Stimulated activated CD4-positive, alpha-beta T cell treated with anti-CD3 and anti-CD28 coated beads, TNF-alpha, amount 100 ng/mL, for 1 hour (primary cell): ENCODE data around the gene SRSF5.

ENCODE experiments used
- DNase-seq, 3 donors: peaks; one replicate each; pipeline ENCODE4 v3.0.0-alpha.2; 2020; ENCODE audit warnings: low read depth in 3 of 3, low spot score in 1 of 3

SRSF5 gene

DNA sequence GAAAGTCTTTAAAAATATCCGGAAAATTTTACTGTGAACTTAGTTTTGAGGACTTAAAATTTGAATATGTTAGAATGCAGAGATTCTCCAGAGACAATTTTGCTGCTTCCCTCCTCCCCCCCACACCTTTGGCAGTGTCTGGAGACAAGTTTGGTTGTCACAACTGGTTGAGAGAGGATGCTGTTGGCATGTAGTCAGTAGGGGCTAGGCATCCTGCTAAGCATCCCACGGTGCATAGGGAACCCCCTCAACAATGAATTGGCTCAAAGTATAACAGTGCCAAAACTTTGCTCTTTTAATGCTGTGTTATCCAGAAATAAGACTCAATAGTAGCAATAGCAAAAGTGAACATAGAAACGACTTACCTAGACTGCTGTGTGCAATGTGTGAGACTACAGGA is 3.6 kb downstream of the SRSF5 start:
- no peak for DNase-seq

DNA sequence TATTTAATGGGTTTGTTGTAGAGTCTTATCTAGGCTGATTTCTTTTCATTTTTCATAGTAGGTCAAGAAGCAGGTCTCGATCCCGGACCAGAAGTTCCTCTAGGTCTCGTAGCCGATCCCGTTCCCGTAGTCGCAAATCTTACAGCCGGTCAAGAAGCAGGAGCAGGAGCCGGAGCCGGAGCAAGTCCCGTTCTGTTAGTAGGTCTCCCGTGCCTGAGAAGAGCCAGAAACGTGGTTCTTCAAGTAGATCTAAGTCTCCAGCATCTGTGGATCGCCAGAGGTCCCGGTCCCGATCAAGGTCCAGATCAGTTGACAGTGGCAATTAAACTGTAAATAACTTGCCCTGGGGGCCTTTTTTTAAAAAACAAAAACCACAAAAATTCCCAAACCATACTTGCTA is 4.2 kb downstream of the SRSF5 start:
- DNase-seq, result no peak

DNA sequence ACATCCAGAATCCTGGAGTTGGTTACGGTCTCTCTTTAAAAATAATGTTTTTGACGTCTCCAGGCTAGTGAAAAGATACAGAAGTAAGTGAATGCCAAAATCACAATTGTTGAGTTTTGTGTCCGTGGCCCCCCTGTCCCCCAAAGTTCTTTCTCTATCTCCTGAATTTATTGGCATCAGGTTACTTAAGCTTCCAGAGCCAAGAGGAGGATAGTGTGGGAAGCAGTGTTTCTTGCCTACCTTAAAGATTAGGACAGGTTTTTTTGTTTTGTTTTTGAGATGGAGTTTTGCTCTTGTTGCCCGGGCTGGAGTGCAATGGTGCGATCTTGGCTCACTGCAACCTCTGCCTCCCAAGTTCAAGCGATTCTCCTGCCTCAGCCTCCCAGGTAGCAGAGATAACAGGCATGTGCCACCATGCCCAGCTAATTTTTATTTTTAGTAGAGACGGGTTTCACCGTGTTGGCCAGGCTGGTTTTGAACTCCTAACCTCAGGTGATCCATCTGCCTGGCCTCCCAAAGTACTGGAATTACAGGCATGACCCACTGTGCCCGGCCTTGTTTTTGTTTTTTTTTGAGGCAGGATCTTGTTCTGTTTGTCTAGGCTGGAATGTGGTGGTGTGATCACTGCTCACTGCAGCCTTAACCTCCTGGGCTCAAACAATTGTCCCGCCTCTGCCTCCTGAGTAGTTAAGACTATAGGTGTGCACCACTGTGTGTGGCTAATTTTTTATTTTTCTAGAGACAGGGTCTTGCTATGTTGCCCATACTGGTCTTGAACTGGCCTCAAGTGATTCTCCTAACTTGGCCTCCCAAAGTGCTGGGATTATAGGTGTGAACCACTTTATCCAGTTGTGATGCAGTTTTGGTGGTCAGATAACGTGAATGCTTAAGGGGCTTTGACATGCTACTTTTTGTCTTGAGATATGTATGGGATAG is 5.4 kb downstream of the SRSF5 start:
- DNase-seq, result no peak

DNA sequence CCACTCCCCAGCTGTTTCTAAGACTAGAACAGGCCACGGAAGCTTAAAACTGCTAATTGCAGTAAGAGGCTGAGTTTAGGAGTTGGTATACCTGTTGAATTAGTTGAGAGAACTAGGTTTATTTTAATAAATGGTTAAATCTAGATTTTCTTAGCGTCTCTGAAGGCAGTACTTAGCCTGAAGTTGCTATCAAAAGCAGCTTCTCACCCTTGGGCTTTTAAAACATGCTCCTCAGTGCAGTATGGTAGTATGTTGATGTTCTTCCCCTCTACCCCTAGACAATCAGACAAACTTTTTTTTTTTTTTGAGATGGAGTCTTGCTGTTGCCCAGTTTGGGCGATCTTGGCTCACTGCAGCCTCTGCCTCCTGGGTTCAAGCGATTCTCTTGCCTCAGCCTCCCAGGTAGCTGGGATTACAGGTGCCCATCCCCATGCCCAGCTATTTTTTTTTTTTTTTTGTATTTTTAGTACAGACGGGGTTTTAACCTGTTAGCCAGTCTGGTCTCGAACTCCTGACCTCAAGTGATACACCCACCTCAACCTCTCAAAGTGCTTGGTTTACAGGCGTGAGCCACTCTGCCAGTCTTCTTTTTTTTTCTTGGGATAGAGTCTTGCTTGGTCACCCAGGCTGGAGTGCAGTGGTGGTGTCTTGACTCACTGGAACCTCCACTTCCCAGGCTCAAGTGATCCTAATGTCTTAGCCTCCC is 6.8 kb downstream of the SRSF5 start:
- DNase-seq, result no peak

DNA sequence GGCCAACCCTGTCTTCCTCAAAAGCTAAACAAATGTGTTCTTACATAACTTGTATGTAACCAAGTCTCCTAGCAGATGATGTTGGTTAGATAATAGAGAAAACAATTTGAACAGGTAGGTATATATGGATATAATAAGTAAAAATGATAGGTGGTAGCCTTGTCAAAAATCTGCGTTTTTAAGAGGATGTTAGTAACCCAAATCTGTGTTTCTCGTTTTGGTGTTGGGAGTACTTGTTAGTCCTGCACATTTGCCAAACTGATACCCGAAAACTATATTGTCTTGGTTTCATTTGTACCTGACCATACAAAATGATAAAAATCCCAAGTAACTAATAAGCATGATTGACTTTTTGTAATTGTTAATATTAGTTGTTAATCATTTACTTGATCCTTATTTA is 8.1 kb downstream of the SRSF5 start:
- no peak for DNase-seq

DNA sequence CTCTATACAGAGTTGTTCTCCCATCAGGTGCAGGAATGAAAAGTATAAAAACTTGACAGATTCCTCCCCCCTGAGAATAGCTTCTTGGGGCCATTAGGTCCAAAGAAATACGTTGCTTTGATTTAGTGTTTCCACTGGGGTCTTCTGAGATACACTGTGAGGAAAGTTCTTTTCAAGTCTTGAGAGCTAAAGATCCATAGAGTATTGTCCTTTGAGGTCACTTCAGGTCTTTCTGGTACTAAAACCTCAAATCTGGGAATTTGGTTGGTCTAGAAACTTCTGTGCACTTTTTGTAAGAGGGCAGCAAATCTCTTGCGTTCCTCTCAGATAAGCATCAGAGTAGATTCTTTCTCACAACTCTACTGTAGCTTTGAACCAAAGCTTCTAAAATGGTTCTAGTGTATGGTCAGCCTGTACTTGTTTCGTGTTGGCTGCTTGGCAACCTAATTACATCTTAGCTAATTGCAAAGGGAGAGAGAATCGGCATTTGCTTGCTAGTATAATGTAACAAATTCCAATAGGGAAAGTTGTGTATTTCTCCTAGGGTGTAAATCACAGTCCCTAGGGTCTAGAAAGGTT is 10.0 kb downstream of the SRSF5 start:
- DNase-seq, result no peak

GRCh38 chr14:69779088-69779487 is 12.1 kb downstream of the SRSF5 start:
- no peak for DNase-seq

GRCh38 chr14:69780092-69780491 is 13.2 kb downstream of the SRSF5 start:
- no peak for DNase-seq

DNA sequence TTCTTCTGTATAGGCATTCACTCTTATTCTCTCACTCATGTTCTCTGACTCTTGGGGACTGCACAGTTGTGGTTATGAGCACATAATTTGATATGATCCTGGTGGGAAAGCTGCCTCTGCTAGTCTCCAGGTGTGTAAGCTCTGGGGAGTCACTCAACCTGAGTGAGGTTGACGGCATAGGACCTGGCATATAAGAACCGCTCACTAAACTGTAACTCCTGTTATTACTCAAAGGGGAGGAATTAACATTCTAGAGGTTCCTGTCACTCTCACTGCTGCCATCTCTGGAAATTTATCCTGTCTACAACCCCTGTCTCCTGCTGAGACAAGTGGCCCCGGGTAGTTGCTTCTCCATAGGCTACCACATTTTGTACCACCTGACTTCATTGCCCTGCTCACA is 14.0 kb downstream of the SRSF5 start:
- no peak for DNase-seq

GRCh38 chr14:69784942-69785341 is 18.0 kb downstream of the SRSF5 start:
- no peak for DNase-seq

DNA sequence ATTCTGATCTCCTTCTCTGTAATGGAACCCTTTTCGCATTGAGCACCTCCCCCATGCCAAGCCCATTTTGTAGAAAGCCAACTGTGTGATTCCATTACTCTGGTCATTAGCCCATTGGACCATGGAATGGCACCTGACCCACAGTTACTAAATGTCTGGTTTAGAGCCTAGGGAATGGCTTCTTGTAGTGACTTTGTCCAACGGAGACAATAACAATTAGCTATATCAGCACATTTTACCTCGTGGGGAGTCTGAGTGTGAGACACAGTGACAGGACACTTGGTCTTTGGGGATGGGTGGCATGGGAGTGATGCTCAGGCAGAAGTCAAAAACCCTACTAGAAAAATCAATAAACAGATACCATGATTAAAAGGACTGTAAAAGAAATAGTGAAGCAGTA is 19.7 kb downstream of the SRSF5 start:
- no peak for DNase-seq

- DNase-seq, result no peak
Measured at GRCh38 chr14:69789118-69789640, 22.2 kb downstream of the SRSF5 start.

DNA sequence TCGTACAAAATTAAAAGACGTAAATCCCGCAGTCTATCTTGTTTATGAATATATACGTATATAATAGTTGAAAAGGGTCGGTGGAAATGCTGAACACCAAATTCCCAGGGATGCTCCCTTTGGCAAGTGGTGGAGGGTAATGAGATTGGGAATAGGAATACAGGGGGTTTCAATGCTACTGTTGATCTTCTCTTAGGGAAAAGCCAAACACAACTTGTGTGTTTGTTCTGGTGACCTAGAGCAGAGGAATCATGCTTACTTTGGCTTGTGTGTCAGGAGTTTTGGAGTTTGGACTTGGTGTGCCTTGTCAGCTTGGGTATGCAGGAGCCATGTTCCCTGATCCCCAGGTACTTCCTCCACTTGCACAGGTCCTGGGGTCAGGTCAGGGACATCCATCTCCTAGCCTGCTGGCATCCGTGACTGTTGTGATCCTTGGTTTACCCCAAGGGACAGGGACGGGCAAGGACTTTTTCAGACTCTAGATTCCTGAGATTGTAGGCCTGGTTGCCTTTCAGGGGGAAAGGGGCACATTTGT is 26.0 kb downstream of the SRSF5 start:
- DNase-seq, result no peak

DNA sequence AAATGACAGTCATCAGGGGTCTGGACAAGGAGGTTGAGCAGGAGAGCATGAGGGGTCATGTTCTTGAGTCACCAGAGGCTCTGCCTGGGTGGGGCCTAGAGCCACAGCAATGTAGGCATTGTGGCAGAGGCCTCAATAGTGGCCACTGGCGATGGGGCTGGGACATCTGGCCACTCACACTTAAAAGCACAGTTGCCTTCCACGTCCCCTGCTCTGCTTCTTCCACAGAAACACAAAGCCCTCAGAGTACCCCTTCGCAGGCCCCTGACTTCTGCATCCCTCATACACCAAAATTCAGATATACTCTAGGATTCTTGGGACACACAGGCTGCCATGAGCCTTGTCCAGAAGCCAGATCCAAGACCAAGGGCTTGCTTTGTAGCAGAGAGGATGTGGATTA is 27.8 kb downstream of the SRSF5 start:
- DNase-seq, result no peak

GRCh38 chr14:69795691-69796090 is 28.7 kb downstream of the SRSF5 start:
- DNase-seq, result no peak

DNA sequence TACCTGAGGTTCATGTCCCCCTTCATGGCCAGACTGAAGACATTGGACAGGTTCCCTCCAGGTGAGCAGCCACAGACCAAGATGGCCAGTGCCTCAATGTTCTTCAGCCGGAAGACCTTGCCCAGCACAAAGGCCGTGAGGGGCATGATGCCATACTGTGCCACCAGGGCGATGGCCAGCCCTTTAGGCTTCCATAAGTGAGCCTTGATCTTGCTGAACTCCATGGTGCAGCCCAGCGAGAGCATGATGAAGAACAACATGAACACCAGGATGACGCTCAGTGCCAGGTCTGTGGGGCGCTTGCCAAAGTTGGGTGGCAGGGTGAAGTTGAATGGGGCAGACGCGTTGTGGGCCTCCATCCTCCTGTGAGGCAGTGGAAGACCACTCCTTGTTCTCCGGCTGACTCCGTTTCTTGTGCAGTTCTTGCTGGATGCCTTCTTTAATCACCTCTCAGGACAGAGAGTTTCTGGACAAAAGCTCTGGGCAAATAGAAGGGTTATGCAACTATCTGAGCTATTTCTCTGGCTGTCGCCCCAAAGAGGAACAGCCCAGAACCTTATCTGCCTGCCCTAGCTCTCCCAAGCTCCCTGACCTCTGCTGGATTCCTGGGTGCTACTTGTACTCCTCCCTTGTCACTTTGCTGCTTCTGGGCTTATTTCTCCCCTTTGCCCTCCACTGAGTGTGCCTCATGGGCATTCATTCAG is 30.0 kb downstream of the SRSF5 start, which contains the start of gene SLC10A1:
Gene SLC10A1 (minus strand): TSS at position 445 of the 704 bp plus-strand sequence. CDS start 86 bp downstream, at position 359.
- DNase-seq, result no peak

GRCh38 chr14:69797573-69798338 is 30.8 kb downstream of the SRSF5 start:
- DNase-seq, result no peak

DNA sequence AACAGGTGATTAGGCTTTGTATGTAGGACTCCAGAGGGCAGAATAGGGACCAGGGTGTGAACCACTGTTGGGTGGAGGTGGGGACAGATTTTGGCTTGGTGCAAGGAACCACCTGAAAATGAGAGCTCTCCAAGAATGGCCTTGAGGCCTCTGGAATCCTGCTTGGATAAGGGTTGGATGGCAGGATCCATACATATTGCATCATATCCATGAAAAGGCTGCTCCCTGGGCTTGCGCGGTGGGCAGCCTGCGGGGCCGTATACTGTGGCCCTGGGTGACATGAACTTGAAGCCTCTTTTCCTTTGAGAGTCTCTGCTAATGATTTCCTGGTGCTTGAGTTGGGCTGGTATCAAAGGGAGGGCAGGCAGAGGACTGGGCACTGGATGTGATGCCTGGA is 31.4 kb downstream of the SRSF5 start:
- DNase-seq, result no peak

- DNase-seq, result no peak
Measured at GRCh38 chr14:69803753-69804152, 36.8 kb downstream of the SRSF5 start.

DNA sequence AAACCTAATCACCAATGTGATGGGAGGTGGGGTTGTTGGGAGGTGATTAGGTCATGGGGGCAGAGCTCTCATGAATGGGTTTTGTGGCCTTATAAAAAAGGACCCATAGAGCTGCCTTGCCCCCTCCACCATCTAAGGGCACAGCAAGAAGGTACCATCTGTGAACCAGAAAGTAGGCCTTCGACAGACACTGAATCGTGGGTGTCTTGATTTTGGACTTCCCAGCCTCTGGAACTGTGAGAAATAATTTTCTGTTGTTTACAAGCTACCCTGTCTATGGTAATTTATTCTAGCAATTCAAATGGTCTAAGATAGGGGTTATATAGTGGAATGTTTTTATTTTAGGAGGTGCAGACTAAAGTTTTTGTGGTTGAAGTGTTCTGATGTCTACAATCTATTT is 38.0 kb downstream of the SRSF5 start:
- no peak for DNase-seq
